ENCODE data around the gene CCNB2.

DNA sequence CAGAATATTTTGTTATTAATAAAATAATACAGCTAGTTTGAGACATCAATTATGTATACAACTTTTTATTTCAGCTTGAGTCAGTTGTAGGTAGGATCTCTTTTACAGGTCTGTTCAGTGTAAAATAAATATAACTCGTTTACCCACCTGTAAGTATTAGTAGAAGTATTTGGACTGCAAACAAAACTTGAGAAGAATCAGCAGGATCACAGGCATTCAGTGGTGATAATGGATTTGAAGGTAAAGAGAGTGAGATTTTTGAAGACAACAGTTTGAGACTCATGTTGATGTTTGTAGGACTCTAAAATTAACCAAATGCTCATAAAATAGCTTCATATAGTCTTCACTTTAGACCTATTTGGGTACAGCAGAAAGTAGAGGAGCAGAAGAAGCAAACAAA lies 35.5 kb upstream of the CCNB2 start:
- TF ChIP-seq POLR2AphosphoS5 (IDR thresholded peaks at IDR 0.05; ENCODE audit: insufficient read depth, low read depth, low read length) (no peak), EZH2 (IDR thresholded peaks at IDR 0.05; ENCODE audit: borderline replicate concordance, low read depth, low read length, severe bottlenecking) (no peak), JUN (IDR thresholded peaks at IDR 0.05; ENCODE audit: borderline replicate concordance, insufficient read depth, insufficient read length, low read depth) (no peak)
- TF ChIP-seq, protein P1, sequence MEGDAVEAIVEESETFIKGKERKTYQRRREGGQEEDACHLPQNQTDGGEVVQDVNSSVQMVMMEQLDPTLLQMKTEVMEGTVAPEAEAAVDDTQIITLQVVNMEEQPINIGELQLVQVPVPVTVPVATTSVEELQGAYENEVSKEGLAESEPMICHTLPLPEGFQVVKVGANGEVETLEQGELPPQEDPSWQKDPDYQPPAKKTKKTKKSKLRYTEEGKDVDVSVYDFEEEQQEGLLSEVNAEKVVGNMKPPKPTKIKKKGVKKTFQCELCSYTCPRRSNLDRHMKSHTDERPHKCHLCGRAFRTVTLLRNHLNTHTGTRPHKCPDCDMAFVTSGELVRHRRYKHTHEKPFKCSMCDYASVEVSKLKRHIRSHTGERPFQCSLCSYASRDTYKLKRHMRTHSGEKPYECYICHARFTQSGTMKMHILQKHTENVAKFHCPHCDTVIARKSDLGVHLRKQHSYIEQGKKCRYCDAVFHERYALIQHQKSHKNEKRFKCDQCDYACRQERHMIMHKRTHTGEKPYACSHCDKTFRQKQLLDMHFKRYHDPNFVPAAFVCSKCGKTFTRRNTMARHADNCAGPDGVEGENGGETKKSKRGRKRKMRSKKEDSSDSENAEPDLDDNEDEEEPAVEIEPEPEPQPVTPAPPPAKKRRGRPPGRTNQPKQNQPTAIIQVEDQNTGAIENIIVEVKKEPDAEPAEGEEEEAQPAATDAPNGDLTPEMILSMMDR (IDR thresholded peaks at IDR 0.05; ENCODE audit: extremely low read depth in 1 of 2, insufficient read depth in 1 of 2, low read depth in 1 of 2, low read length in 2 of 2), result no peak
- TF ChIP-seq, protein P2, sequence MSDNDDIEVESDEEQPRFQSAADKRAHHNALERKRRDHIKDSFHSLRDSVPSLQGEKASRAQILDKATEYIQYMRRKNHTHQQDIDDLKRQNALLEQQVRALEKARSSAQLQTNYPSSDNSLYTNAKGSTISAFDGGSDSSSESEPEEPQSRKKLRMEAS (IDR thresholded peaks at IDR 0.05; ENCODE audit: insufficient read depth, insufficient read length), result no peak

Measured in endothelial cell of umbilical vein (primary cell).